GM03348 (cell line): ENCODE data around the gene CHST14.
A peak's percentile ranks its signal among the peaks of the same experiment; 100 is the strongest.

Experiments used
- DNase-seq: peaks from one replicate; pipeline ENCODE4 v3.0.0; 2012; ENCODE audit warnings: low spot score

Gene CHST14

GRCh38 chr15:40493089-40493840, 22.5 kb downstream of the CHST14 start:
- no peak for DNase-seq

DNA sequence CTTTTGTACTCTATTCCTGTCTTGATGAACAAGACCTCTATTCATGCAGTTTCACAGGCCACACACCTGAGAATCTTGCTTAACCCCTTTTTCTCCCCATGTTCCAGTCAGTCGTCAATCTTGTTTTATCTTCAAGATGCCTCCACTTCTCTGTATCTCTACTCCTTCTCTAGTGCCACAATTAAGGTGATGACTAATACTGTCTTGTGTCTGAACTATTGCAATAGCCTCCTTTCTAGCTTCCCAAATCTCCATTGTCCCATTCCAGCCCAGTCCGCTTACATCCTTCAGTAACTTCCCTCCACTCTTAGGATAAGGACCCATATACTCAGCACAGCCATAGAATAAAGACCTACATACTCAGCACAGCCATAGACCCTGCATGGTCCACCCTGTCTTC, 24.7 kb downstream of the CHST14 start:
- DNase-seq, result no peak

- no peak for DNase-seq
These were observed 27.6 kb downstream of the CHST14 start for GRCh38 chr15:40498418-40498817.

DNA sequence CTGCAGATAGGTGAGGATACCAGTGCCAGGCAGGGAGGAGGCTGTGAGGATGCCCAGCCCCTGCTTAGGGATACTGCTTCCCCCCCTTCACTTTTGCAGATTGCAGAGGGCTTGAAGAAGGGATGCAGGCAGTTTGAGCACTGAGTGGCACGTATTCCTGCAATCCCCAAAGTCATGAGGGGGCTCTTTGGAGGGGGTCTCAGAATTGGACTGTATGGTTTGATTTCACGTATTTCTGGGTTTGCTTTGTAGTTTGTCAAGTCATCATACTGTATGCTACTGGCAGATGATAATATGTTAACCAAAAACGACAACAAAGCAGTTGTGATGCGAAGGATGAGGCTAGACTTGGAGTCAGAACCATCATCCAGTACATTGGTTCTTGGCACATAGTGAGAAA, 28.1 kb downstream of the CHST14 start:
- no peak for DNase-seq

DNA sequence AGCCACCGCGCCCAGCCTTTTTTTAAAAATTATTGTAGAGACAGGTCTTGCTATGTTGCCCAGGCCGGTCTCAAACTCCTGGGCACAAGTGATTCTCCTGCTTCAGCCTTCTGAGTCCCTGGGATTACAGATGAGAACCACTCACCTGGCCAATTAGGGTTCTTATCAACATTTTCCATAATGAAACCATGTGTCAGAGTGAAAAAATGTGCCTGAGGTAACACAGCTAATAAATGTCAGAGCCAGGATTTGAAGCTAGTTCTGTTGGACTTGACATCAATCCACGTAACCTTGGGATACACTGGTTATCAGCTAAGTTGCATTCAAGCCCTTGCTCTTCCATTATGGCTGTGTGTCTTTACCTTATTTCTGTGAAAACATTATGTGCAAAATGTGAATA, 29.1 kb downstream of the CHST14 start:
- DNase-seq, result no peak

DNA sequence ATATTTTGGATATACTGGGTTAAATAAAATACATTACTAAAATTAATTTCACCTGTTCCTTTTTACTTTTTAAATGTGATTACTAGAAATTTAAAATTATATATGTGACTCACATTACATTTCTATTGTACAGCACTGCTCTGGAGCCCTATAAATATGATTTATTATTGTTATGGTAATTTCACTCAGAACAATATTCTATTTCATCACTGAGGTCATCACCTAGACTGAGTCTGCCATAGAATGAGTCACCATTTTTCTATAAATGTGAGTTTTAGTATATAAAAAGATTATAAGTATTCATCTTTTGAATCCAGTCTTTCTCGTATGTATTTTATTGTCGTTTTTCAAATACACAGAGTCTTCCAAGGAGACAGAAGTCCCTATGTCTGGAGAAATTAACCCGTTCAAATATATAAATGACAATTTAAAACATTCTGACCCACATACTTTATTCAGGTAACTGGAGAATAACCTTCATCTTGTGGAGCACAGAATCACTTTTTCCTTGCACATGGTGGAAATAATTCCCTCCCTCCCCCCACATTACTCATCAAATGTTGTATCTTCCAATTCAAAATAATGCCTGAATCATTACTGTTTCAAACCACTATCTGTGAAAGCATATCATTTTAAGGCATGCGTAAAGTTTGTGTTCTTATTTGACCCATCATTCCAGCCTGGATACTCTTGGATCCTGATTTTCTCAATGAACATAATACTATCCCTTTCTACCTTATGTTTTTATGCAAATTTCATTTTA, 30.0 kb downstream of the CHST14 start:
- DNase-seq, result peak; percentile 53

- no peak for DNase-seq
These were observed 30.7 kb downstream of the CHST14 start for GRCh38 chr15:40501487-40501886.

- peak; percentile 94 for DNase-seq
These were observed 36.3 kb downstream of the CHST14 start for GRCh38 chr15:40506964-40507571.

- DNase-seq, result no peak
These were observed 37.4 kb downstream of the CHST14 start for GRCh38 chr15:40508216-40508615.

GRCh38 chr15:40510201-40510600, 39.4 kb downstream of the CHST14 start:
- DNase-seq, result no peak

DNA sequence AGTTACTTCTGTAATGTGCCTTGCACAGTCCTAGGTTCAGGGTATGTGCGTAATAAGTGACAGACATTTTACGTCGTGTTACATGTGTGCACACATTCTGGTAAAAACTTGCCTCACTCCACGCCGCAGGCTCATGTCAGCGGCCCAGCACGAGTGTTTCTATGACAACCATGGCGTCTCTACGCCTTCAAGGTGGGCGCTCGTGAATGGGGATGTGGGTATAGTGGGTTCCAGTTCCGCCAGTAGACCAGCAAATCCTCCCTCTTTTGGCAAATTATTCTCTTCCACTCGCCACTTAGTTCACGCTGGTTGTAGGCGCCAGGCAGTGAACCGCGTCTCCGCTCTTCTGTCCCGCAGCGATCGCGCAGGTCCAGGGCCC, 40.3 kb downstream of the CHST14 start:
- no peak for DNase-seq

DNA sequence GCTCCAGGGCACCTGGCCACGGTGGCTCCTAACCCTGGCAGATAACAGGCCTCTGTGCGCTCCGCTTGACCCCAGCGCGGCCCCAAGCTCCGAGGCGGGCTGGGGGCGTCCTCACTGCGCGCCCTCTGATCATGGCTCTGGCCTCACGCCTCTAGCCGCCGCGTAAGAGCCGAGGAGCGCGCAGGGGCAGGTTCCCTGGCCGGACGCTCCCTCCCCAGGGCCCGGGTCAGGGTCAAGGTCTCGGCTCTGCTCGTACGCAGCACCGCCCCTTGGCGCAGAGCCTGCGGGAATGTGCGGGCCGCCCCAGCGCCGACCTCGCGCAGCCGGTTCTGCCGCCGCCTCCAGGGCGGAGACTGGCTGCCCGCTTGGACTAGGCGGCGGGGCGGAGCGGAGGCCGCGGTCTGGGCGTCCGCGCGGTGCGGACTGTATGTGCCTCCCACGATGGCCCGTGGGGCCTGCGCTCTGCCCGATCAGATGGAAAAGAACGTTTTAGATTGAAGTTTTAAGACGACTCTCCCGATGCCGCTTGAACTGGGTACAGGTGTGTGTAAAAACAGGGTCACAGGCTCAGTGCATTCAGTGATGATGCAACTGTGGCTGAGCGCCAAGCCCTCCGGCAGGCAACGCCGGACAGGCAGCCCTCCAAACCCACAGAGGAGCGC, 40.8 kb downstream of the CHST14 start:
- peak; percentile 89 for DNase-seq

DNA sequence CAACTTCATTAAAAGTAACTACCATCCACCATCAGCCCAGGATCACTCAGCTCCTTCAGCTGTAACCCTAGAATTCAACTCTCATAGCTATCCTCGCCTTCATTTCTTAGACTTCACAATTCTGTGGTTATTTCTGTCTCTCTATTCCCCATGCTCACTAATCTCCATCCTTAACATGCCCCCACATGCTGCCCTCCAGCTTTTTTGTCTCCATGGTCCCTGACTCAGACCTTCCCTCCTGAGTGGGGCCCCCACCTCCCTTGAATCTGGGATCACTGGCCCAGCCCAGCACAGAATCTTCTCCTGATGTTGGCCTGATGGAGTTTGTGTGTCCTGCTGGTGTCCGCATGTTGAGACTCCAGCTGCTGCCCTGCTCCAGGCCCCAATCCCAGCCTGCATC, 41.7 kb downstream of the CHST14 start:
- DNase-seq, result no peak

DNA sequence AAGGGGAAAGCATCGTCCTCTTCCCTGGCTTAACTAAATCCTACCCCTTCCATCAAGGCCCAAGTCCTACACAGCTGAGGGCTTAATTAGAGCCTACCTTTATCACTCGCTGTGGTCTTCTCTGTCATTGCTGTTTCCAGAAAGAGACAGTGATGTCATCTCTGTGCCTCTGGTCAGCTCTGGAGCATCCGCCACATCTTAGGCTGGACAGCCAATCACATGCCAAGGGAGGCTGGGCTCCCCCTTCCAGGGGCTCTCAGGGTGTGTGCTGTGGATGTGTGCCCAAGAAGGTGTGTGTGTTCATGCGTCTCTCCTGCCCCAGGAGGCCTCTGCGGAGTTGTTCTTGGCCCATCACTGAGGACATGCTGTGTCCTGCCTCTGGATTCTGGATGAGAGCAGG, 42.8 kb downstream of the CHST14 start:
- DNase-seq, result no peak

DNA sequence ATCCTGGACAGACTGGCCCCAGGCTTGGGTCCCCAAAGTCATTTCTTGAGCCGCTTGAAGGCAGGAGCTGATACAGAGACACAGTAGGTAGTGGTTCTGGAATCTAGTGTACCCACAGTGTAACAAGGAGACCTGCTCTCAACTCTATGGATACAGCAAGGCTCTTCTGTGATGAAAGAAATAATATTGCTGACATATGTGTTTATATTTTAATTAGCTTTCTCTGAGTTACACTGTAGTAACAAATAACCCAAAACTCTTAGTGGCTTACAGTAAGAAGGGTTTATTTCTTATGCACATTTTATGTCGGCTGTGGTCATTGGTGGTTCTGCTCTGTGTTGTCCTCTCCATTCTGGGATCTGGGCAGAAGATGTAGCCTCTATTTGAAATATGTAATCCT, 45.5 kb downstream of the CHST14 start:
- DNase-seq, result no peak
